ENCODE measurements around the gene NEU3.

NEU3 gene

DNA sequence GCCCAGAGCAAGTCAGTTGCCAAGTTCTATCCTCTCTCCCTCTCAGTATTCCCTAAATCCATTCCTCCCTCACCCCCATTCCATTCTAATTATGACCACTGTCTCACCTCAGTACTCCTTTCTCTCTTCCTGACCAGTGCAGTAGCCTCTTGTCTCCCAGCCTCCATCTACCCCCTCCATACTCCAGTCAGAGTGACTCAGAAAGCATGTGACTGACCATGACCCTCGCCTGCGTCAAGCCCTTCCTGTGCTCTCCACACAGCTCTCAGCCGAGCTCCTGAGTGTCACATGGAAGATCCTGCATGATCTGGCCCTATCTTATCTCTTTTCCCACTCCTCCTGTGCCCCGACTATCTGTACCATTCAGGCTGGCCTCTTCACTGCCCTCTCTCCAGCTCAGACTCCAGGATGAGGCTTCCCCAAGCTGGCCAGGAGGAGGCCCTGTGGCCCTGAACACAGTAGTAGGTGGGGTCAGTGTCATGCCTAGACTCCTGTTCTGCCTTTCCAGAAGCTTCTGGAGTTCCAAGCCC lies 42.6 kb downstream of the NEU3 start:
- TF ChIP-seq BHLHE40 (IDR thresholded peaks at IDR 0.05; ENCODE audit: borderline replicate concordance), result no peak
- TF ChIP-seq, protein P1, sequence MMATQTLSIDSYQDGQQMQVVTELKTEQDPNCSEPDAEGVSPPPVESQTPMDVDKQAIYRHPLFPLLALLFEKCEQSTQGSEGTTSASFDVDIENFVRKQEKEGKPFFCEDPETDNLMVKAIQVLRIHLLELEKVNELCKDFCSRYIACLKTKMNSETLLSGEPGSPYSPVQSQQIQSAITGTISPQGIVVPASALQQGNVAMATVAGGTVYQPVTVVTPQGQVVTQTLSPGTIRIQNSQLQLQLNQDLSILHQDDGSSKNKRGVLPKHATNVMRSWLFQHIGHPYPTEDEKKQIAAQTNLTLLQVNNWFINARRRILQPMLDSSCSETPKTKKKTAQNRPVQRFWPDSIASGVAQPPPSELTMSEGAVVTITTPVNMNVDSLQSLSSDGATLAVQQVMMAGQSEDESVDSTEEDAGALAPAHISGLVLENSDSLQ (IDR thresholded peaks at IDR 0.05), result no peak
- no peak for DNase-seq (ENCODE audit: extremely low spot score)
- CTCF ChIA-PET, result interaction anchor here (1.1 kb wide), 2 partner anchors 8 to 102 kb away, joined by 3 to 4 read pairs; no protein-coding TSS in a partner anchor
- POLR2A ChIA-PET, result interaction anchor here (0.6 kb wide), 1 partner anchor 1182 kb away, joined by 3 read pairs; no protein-coding TSS in a partner anchor

GRCh38 chr11:75031771-75032549 lies 43.2 kb downstream of the NEU3 start:
- TF ChIP-seq CTBP1 (IDR thresholded peaks at IDR 0.05; ENCODE audit: borderline replicate concordance) (no peak), SP1 (IDR thresholded peaks at IDR 0.05) (no peak), L3MBTL2 (conservative IDR thresholded peaks at IDR 0.05) (no peak), ZNF384 (IDR thresholded peaks at IDR 0.05) (no peak), SUZ12 (IDR thresholded peaks at IDR 0.05) (no peak), FOXK2 (IDR thresholded peaks at IDR 0.05) (no peak), HDGF (IDR thresholded peaks at IDR 0.05; ENCODE audit: borderline replicate concordance) (no peak), ELF4 (IDR thresholded peaks at IDR 0.05) (no peak), NFRKB (IDR thresholded peaks at IDR 0.05) (no peak), LEF1 (IDR thresholded peaks at IDR 0.05; ENCODE audit: borderline replicate concordance) (no peak), FOXM1 (IDR thresholded peaks at IDR 0.05; ENCODE audit: borderline replicate concordance) (no peak), FOXA1 (IDR thresholded peaks at IDR 0.05) (no peak), BHLHE40 (IDR thresholded peaks at IDR 0.05; ENCODE audit: borderline replicate concordance) (no peak), ARNT (IDR thresholded peaks at IDR 0.05) (no peak), TARDBP (IDR thresholded peaks at IDR 0.05) (no peak)
- TF ChIP-seq, protein P1 (IDR thresholded peaks at IDR 0.05), result no peak
- POLR2A ChIA-PET, result no interaction called here
- CTCF ChIA-PET, result interaction anchor here (1.1 to 1.2 kb wide), 2 partner anchors 9 to 102 kb away, joined by 3 to 6 read pairs; no protein-coding TSS in a partner anchor
- peak; percentile 79 for DNase-seq (ENCODE audit: extremely low spot score)

DNA sequence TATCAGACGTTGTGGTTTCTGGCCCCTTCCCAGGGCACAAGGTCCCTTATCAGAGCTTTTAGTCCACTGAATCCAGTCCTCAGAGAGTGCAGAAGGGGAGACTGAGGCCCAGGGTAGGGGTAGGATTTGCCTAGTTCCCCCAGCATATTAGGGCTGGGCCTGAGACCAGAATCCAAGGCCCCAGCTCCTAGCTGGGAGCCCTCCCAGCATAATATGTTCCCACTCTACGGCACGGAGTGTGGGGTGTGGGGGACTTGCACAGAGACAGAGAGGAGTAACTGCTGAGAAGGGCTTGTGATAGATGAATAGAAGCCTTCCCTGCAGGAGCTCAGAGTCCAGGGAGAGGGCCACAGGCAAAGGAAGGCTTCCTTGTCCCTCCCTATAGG lies 43.8 kb downstream of the NEU3 start:
- POLR2A ChIA-PET, result no interaction called here
- no peak for DNase-seq (ENCODE audit: extremely low spot score)
- TF ChIP-seq, protein P1 (IDR thresholded peaks at IDR 0.05), result no peak
- TF ChIP-seq ELF4 (IDR thresholded peaks at IDR 0.05) (no peak), TARDBP (IDR thresholded peaks at IDR 0.05) (no peak), L3MBTL2 (conservative IDR thresholded peaks at IDR 0.05) (no peak), FOXM1 (IDR thresholded peaks at IDR 0.05; ENCODE audit: borderline replicate concordance) (no peak), CTBP1 (IDR thresholded peaks at IDR 0.05; ENCODE audit: borderline replicate concordance) (no peak), NFRKB (IDR thresholded peaks at IDR 0.05) (no peak), BHLHE40 (IDR thresholded peaks at IDR 0.05; ENCODE audit: borderline replicate concordance) (no peak), FOXK2 (IDR thresholded peaks at IDR 0.05) (no peak), SUZ12 (IDR thresholded peaks at IDR 0.05) (no peak), ZNF384 (IDR thresholded peaks at IDR 0.05) (no peak), ARNT (IDR thresholded peaks at IDR 0.05) (no peak), HDGF (IDR thresholded peaks at IDR 0.05; ENCODE audit: borderline replicate concordance) (no peak), LEF1 (IDR thresholded peaks at IDR 0.05; ENCODE audit: borderline replicate concordance) (no peak), FOXA1 (IDR thresholded peaks at IDR 0.05) (no peak), SP1 (IDR thresholded peaks at IDR 0.05) (no peak)
- CTCF ChIA-PET, result interaction anchor here (1.2 kb wide), 1 partner anchor 103 kb away, joined by 6 read pairs; no protein-coding TSS in a partner anchor

- TF ChIP-seq FOXA1 (IDR thresholded peaks at IDR 0.05) (no peak), LEF1 (IDR thresholded peaks at IDR 0.05; ENCODE audit: borderline replicate concordance) (no peak), L3MBTL2 (conservative IDR thresholded peaks at IDR 0.05) (no peak), ARNT (IDR thresholded peaks at IDR 0.05) (no peak), ZNF384 (IDR thresholded peaks at IDR 0.05) (no peak), FOXK2 (IDR thresholded peaks at IDR 0.05) (no peak), FOXM1 (IDR thresholded peaks at IDR 0.05; ENCODE audit: borderline replicate concordance) (no peak), BHLHE40 (IDR thresholded peaks at IDR 0.05; ENCODE audit: borderline replicate concordance) (no peak), ELF4 (IDR thresholded peaks at IDR 0.05) (no peak), HDGF (IDR thresholded peaks at IDR 0.05; ENCODE audit: borderline replicate concordance) (no peak), CTBP1 (IDR thresholded peaks at IDR 0.05; ENCODE audit: borderline replicate concordance) (no peak), SP1 (IDR thresholded peaks at IDR 0.05) (no peak), TARDBP (IDR thresholded peaks at IDR 0.05) (no peak), NFRKB (IDR thresholded peaks at IDR 0.05) (no peak), SUZ12 (IDR thresholded peaks at IDR 0.05) (no peak)
- TF ChIP-seq, protein P1 (IDR thresholded peaks at IDR 0.05), result no peak
- ChIA-PET POLR2A (no interaction called here), CTCF (no interaction called here)
- DNase-seq (ENCODE audit: extremely low spot score), result no peak
Measured at GRCh38 chr11:75033916-75034315, 45.2 kb downstream of the NEU3 start.

DNA sequence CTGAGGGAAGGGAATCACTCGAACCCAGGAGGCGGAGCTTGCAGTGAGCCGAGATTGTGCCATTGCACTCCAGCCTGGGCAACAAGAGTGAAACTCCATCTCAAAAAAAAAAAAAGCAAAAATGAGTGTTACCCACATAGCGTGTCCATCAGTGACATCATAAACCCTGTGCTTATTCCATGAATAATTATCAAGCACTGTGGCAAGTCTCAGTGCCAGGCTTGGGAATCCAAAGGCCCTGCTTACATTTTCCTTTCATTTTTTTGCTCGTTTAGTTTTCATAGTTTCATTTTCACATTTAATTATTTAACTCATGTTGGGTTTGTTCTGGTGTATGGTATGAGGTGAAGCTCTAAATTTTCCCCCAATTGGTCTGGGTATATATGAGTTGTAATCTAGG lies 46.5 kb downstream of the NEU3 start:
- no peak for DNase-seq (ENCODE audit: extremely low spot score)
- no peak for TF ChIP-seq SUZ12 (IDR thresholded peaks at IDR 0.05)
- no peak for TF ChIP-seq HDGF (IDR thresholded peaks at IDR 0.05; ENCODE audit: borderline replicate concordance)
- no peak for TF ChIP-seq ARNT (IDR thresholded peaks at IDR 0.05)
- TF ChIP-seq LEF1 (IDR thresholded peaks at IDR 0.05; ENCODE audit: borderline replicate concordance), result no peak
- no peak for TF ChIP-seq TARDBP (IDR thresholded peaks at IDR 0.05)
- no peak for TF ChIP-seq ZNF384 (IDR thresholded peaks at IDR 0.05)
- TF ChIP-seq FOXM1 (IDR thresholded peaks at IDR 0.05; ENCODE audit: borderline replicate concordance), result no peak
- TF ChIP-seq FOXA1 (IDR thresholded peaks at IDR 0.05), result no peak
- no peak for TF ChIP-seq NFRKB (IDR thresholded peaks at IDR 0.05)
- TF ChIP-seq ELF4 (IDR thresholded peaks at IDR 0.05), result no peak
- TF ChIP-seq L3MBTL2 (conservative IDR thresholded peaks at IDR 0.05), result no peak
- TF ChIP-seq BHLHE40 (IDR thresholded peaks at IDR 0.05; ENCODE audit: borderline replicate concordance), result no peak
- TF ChIP-seq SP1 (IDR thresholded peaks at IDR 0.05), result no peak
- TF ChIP-seq CTBP1 (IDR thresholded peaks at IDR 0.05; ENCODE audit: borderline replicate concordance), result no peak
- TF ChIP-seq, protein P1 (IDR thresholded peaks at IDR 0.05), result no peak
- TF ChIP-seq FOXK2 (IDR thresholded peaks at IDR 0.05), result no peak
- ChIA-PET POLR2A (no interaction called here), CTCF (interaction anchor here (0.6 kb wide), 1 partner anchor 63 kb away, joined by 3 read pairs; no protein-coding TSS in a partner anchor)

Data from HEK293T (cell line).